HepG2 (cell line): ENCODE data around the gene CRK. TPM values are rescaled to one million over a fixed set of nuclear protein-coding genes. Genes with fewer than 3 reads are reported as not detected.

Source experiments
- ATAC-seq: fragments of 200-7000 bp; cut with Tn5 transposase; 3 replicates; pipeline ENCODE4 v1.9.1; 2020; ENCODE audit warnings: mild to moderate bottlenecking, moderate library complexity
- BruUV-seq: library from RNA; stranded (reverse); fragments of 400-500 nt; replicated peaks from 2 replicates; lab custom pipeline; 2021; lab: Mats Ljungman, UMichigan
- CTCF ChIA-PET: fragments of 300-600 bp; formaldehyde crosslinking; extraction: SDS; loops from one replicate; lab custom pipeline; 2021; ENCODE audit warnings: low total read pairs, inconsistent platforms, low intra/inter-chr PET ratio; lab: Yijun Ruan, JAX
- POLR2A ChIA-PET: fragments of 350-600 bp; sonication (Branson Sonifier 250); formaldehyde crosslinking; loops from one replicate; lab custom pipeline; 2020; ENCODE audit warnings: antibody characterized with exemption, inconsistent platforms; lab: Yijun Ruan, JAX
- DNase-seq: peaks from one replicate; pipeline ENCODE4 v3.0.0-alpha.2; 2015; ENCODE audit warnings: low spot score
- FAIRE-seq: peaks from 3 replicates; lab custom pipeline; 2011; peaks lifted over from hg19 to GRCh38; lab: Jason Lieb, UNC
- H2AFZ ChIP-seq: one replicate; pipeline ENCODE4 v1.6.1; 2011; ENCODE audit warnings: low read length, inconsistent platforms
- H3K27ac ChIP-seq: fragments of 300-600 bp; 3 replicates; pipeline ENCODE4 v1.8.0; 2011; ENCODE audit warnings: mixed run types, mild to moderate bottlenecking, mixed read lengths, low read length, inconsistent platforms; ENCODE audit not compliant: insufficient read depth; ENCODE audit errors: extremely low read length
- H3K27me3 ChIP-seq, 2 experiments: fragments of 200-600 bp in 1 of 2; 2 replicates in 1 of 2; 3 replicates in 1 of 2; pipeline versions ENCODE4 v1.6.0 to v1.8.0; 2011; ENCODE audit warnings: low read length in 2 of 2, mild to moderate bottlenecking in 2 of 2, moderate library complexity in 2 of 2, inconsistent platforms in 1 of 2; ENCODE audit not compliant: insufficient read depth in 2 of 2, control insufficient read depth in 1 of 2
- H3K36me3 ChIP-seq, 2 experiments: fragments of 200-600 bp in 1 of 2; replicated peaks in 1 of 2; 2 replicates in 1 of 2; 3 replicates in 1 of 2; pipeline versions ENCODE4 v1.5.1 to v1.8.0; 2011; ENCODE audit warnings: low read length in 2 of 2, inconsistent platforms in 1 of 2; ENCODE audit not compliant: insufficient read depth in 2 of 2, control insufficient read depth in 1 of 2
- H3K4me1 ChIP-seq: 2 replicates; pipeline ENCODE4 v1.5.1; 2012; ENCODE audit warnings: low read length, inconsistent platforms; ENCODE audit not compliant: insufficient read depth
- H3K4me2 ChIP-seq: 2 replicates; pipeline ENCODE4 v1.6.0; 2011; ENCODE audit warnings: low read depth, low read length, inconsistent platforms
- H3K4me3 ChIP-seq, 3 experiments: fragments of 200-600 bp in 1 of 3; sonication (generic), shearing (Covaris generic) in 1 of 3; replicated peaks in 1 of 3; 2 replicates each; pipeline ENCODE4 v1.5.1; 2011 to 2016; ENCODE audit warnings: low read length in 3 of 3, inconsistent platforms in 2 of 3, low read depth in 2 of 3, mild to moderate bottlenecking in 2 of 3, control low read depth in 1 of 3, mixed read lengths in 1 of 3; ENCODE audit not compliant: insufficient read depth in 1 of 3
- H3K79me2 ChIP-seq: one replicate; pipeline ENCODE4 v1.6.1; 2011; ENCODE audit warnings: low read length, inconsistent platforms; ENCODE audit not compliant: insufficient read depth
- H3K9ac ChIP-seq: 2 replicates; pipeline ENCODE4 v1.6.0; 2011; ENCODE audit warnings: mild to moderate bottlenecking, low read depth, low read length, inconsistent platforms; ENCODE audit not compliant: insufficient read depth
- H3K9me3 ChIP-seq: 2 replicates; pipeline ENCODE4 v1.5.1; 2012; ENCODE audit warnings: mild to moderate bottlenecking, low read length
- H4K20me1 ChIP-seq: 2 replicates; pipeline ENCODE4 v1.6.0; 2011; ENCODE audit warnings: inconsistent platforms, mild to moderate bottlenecking, low read length, moderate library complexity; ENCODE audit not compliant: insufficient read depth
- MTA3 ChIP-seq: sonication (generic); formaldehyde crosslinking; IDR thresholded peaks from 2 replicates; pipeline ENCODE4 v1.4.0; 2020; ENCODE audit warnings: missing genetic modification reagents
- NKX3-1 ChIP-seq: sonication (generic); formaldehyde crosslinking; IDR thresholded peaks from 2 replicates; pipeline ENCODE4 v1.5.0; 2020; ENCODE audit warnings: missing genetic modification reagents
- PHB2 ChIP-seq: fragments of 450-650 bp; IDR thresholded peaks from 2 replicates; pipeline ENCODE4 v1.6.1; 2018; ENCODE audit not compliant: partially characterized antibody
- RAD21 ChIP-seq: fragments of 450-650 bp; formaldehyde crosslinking; IDR thresholded peaks from 2 replicates; pipeline ENCODE4 v1.5.0; 2020; ENCODE audit warnings: mild to moderate bottlenecking
- SMARCC2 ChIP-seq: fragments of 450-650 bp; IDR thresholded peaks from 2 replicates; pipeline ENCODE4 v1.6.1; 2017; ENCODE audit warnings: antibody characterized with exemption, mild to moderate bottlenecking
- WGBS: methylation state at CpG from one replicate; pipeline ENCODE4 v1.1.6; 2017; ENCODE audit warnings: low lambda C conversion rate; 5-methylcytosine and 5-hydroxymethylcytosine counted together
- in situ Hi-C: cut with HindIII; loops from 2 replicates; pipeline ENCODE4 v1.10.0; 2017; ENCODE audit warnings: low pct_unique_long_range_greater_than_20kb; ENCODE audit not compliant: extremely low pct_ligation_motif_present
- intact Hi-C: fragments of 100-400 bp; cut with micrococcal nuclease; formaldehyde crosslinking; loops from one replicate; pipeline ENCODE4 v1.10.0; 2022; ENCODE audit not compliant: unreplicated experiment
- polyA plus RNA-seq, 8 experiments: library from polyadenylated mRNA; depleted of rRNA in 3 of 8; stranded (reverse) in 7 of 8; unstranded in 1 of 8; fragments of >200 nt; fragmentation: Illumina TruSeq in 4 of 8; extraction: Trizol in 4 of 8; gene quantifications; 2 replicates each; pipeline versions ENCODE4 v1.2.1 to v1.2.3, GENCODE V29; 2011 to 2016; ENCODE audit warnings: low read depth in 4 of 8, missing spikeins in 1 of 8, mixed read lengths in 1 of 8; ENCODE audit not compliant: insufficient read depth in 1 of 8
- total RNA-seq, 5 experiments: library from RNA; depleted of rRNA; stranded (reverse); fragments of >200 nt; fragmentation: Illumina TruSeq; extraction: Trizol; gene quantifications; 2 replicates each; pipeline ENCODE4 v1.2.3, GENCODE V29; 2016; ENCODE audit warnings: low read depth in 1 of 5
- TF ChIP-seq, protein P1 (sequence below): sonication (generic); formaldehyde crosslinking; IDR thresholded peaks from 2 replicates; pipeline ENCODE4 v1.4.0; 2020; ENCODE audit warnings: mild to moderate bottlenecking, missing genetic modification reagents
- TF ChIP-seq, protein P2 (sequence below): sonication (generic); formaldehyde crosslinking; IDR thresholded peaks from 2 replicates; pipeline ENCODE4 v1.4.0; 2020; ENCODE audit warnings: missing genetic modification reagents
- TF ChIP-seq, protein P3 (sequence below): sonication (generic); formaldehyde crosslinking; IDR thresholded peaks from 2 replicates; pipeline ENCODE4 v1.5.0; 2020; ENCODE audit warnings: mild to moderate bottlenecking, missing genetic modification reagents, borderline replicate concordance

The CRK gene
- total and polyA plus RNA-seq, 2 of the 13 experiments (the other 11 are each of a cell fraction or from before 2014, with no cell fraction given) = 47.4 to 54.2 TPM

DNA sequence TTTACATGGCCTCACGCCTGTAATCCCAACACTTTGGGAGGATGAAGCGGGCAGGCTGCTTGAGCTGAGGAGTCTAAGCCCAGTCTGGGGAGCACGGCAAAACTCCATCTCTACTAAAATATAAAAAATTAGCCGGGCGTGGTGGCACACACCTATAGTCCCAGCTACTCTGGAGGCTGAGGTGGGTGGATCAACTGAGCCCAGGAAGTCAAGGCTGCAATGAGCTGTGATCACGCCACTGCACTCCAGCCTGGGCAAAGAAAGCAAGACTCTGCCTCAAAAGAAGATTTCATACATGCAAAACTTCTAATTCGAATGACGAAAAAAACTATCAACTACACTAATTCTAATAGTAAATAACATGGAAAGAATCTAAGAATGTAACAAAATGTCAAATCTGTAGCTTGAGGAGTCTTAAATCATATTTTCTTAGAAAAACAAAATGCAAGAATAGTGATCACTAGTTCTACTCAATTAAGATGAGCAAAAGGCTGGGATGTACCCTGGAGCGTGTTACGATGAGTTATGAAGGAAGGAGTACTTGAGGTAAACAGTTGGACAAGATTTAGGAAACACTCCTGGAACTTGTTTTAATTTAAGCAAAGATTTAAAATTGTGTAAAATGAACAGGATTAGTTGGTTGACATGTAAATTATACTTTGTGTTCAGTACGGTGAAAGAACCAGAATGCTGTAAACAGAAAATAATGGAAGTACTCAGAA lies 76.7 kb downstream of the CRK start:
- TF ChIP-seq MTA3 (CRISPR knock-in tag) (no peak), SMARCC2 (no peak), NKX3-1 (CRISPR knock-in tag) (no peak), PHB2 (no peak), RAD21 (CRISPR knock-in tag) (no peak)
- TF ChIP-seq, protein P1, sequence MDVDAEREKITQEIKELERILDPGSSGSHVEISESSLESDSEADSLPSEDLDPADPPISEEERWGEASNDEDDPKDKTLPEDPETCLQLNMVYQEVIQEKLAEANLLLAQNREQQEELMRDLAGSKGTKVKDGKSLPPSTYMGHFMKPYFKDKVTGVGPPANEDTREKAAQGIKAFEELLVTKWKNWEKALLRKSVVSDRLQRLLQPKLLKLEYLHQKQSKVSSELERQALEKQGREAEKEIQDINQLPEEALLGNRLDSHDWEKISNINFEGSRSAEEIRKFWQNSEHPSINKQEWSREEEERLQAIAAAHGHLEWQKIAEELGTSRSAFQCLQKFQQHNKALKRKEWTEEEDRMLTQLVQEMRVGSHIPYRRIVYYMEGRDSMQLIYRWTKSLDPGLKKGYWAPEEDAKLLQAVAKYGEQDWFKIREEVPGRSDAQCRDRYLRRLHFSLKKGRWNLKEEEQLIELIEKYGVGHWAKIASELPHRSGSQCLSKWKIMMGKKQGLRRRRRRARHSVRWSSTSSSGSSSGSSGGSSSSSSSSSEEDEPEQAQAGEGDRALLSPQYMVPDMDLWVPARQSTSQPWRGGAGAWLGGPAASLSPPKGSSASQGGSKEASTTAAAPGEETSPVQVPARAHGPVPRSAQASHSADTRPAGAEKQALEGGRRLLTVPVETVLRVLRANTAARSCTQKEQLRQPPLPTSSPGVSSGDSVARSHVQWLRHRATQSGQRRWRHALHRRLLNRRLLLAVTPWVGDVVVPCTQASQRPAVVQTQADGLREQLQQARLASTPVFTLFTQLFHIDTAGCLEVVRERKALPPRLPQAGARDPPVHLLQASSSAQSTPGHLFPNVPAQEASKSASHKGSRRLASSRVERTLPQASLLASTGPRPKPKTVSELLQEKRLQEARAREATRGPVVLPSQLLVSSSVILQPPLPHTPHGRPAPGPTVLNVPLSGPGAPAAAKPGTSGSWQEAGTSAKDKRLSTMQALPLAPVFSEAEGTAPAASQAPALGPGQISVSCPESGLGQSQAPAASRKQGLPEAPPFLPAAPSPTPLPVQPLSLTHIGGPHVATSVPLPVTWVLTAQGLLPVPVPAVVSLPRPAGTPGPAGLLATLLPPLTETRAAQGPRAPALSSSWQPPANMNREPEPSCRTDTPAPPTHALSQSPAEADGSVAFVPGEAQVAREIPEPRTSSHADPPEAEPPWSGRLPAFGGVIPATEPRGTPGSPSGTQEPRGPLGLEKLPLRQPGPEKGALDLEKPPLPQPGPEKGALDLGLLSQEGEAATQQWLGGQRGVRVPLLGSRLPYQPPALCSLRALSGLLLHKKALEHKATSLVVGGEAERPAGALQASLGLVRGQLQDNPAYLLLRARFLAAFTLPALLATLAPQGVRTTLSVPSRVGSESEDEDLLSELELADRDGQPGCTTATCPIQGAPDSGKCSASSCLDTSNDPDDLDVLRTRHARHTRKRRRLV (CRISPR knock-in tag) = no peak
- TF ChIP-seq, protein P2, sequence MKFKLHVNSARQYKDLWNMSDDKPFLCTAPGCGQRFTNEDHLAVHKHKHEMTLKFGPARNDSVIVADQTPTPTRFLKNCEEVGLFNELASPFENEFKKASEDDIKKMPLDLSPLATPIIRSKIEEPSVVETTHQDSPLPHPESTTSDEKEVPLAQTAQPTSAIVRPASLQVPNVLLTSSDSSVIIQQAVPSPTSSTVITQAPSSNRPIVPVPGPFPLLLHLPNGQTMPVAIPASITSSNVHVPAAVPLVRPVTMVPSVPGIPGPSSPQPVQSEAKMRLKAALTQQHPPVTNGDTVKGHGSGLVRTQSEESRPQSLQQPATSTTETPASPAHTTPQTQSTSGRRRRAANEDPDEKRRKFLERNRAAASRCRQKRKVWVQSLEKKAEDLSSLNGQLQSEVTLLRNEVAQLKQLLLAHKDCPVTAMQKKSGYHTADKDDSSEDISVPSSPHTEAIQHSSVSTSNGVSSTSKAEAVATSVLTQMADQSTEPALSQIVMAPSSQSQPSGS (CRISPR knock-in tag) = no peak
- TF ChIP-seq, protein P3, sequence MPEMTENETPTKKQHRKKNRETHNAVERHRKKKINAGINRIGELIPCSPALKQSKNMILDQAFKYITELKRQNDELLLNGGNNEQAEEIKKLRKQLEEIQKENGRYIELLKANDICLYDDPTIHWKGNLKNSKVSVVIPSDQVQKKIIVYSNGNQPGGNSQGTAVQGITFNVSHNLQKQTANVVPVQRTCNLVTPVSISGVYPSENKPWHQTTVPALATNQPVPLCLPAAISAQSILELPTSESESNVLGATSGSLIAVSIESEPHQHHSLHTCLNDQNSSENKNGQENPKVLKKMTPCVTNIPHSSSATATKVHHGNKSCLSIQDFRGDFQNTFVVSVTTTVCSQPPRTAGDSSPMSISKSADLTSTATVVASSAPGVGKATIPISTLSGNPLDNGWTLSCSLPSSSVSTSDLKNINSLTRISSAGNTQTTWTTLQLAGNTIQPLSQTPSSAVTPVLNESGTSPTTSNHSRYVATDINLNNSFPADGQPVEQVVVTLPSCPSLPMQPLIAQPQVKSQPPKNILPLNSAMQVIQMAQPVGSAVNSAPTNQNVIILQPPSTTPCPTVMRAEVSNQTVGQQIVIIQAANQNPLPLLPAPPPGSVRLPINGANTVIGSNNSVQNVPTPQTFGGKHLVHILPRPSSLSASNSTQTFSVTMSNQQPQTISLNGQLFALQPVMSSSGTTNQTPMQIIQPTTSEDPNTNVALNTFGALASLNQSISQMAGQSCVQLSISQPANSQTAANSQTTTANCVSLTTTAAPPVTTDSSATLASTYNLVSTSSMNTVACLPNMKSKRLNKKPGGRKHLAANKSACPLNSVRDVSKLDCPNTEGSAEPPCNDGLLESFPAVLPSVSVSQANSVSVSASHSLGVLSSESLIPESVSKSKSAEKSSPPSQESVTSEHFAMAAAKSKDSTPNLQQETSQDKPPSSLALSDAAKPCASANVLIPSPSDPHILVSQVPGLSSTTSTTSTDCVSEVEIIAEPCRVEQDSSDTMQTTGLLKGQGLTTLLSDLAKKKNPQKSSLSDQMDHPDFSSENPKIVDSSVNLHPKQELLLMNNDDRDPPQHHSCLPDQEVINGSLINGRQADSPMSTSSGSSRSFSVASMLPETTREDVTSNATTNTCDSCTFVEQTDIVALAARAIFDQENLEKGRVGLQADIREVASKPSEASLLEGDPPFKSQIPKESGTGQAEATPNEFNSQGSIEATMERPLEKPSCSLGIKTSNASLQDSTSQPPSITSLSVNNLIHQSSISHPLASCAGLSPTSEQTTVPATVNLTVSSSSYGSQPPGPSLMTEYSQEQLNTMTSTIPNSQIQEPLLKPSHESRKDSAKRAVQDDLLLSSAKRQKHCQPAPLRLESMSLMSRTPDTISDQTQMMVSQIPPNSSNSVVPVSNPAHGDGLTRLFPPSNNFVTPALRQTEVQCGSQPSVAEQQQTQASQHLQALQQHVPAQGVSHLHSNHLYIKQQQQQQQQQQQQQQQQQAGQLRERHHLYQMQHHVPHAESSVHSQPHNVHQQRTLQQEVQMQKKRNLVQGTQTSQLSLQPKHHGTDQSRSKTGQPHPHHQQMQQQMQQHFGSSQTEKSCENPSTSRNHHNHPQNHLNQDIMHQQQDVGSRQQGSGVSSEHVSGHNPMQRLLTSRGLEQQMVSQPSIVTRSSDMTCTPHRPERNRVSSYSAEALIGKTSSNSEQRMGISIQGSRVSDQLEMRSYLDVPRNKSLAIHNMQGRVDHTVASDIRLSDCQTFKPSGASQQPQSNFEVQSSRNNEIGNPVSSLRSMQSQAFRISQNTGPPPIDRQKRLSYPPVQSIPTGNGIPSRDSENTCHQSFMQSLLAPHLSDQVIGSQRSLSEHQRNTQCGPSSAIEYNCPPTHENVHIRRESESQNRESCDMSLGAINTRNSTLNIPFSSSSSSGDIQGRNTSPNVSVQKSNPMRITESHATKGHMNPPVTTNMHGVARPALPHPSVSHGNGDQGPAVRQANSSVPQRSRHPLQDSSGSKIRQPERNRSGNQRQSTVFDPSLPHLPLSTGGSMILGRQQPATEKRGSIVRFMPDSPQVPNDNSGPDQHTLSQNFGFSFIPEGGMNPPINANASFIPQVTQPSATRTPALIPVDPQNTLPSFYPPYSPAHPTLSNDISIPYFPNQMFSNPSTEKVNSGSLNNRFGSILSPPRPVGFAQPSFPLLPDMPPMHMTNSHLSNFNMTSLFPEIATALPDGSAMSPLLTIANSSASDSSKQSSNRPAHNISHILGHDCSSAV = no peak
- H3K4me1 ChIP-seq = peaks cover 54% of the 10 kb centered on the region
- DNase-seq = no peak
- H3K79me2 ChIP-seq = peaks cover 97% of the 10 kb centered on the region
- H4K20me1 ChIP-seq = peaks cover 98% of the 10 kb centered on the region
- no peaks in the 10 kb centered on the region for H3K27me3 ChIP-seq
- H3K27ac ChIP-seq = no peak overlapping the region
- ChIA-PET POLR2A (interaction anchor here (1.4 kb wide), 1 partner anchor 12 kb away, joined by 6 read pairs; no protein-coding TSS in a partner anchor), CTCF (no interaction called here)
- no peaks in the 10 kb centered on the region for H3K9me3 ChIP-seq
- H3K36me3 ChIP-seq = peaks cover 6 to 40% of the 10 kb centered on the region in 2 experiments
- no TSS peak for BruUV-seq
- intact Hi-C loops = no loop called here
- 95% methylated on average over 11 of the region's 11 CpGs for WGBS
- no peak for FAIRE-seq
- H3K4me2 ChIP-seq = no peak overlapping the region
- H3K4me3 ChIP-seq = no peak overlapping the region
- in situ Hi-C loops = no loop called here
- H2AFZ ChIP-seq = no peak overlapping the region
- no peak for ATAC-seq
- no peak overlapping the region for H3K9ac ChIP-seq
